Esophagus muscularis mucosa (tissue), 4 donors: ENCODE data around the gene ADAMTS10. TPM values are rescaled to one million over a fixed set of nuclear protein-coding genes. Genes with fewer than 3 reads are reported as not detected.

Experiments used
- DNase-seq: peaks from one replicate; pipeline ENCODE4 v3.0.0-alpha.2; 2017; ENCODE audit errors: extremely low spot score
- H3K27ac ChIP-seq, 4 donors: fragments of 200-600 bp; sonication (generic); replicated peaks in 1 of 4; 1 replicate in 3 of 4; 2 replicates in 1 of 4; pipeline ENCODE4 v1.5.1; 2016 to 2019; ENCODE audit warnings: mild to moderate bottlenecking in 1 of 4
- H3K27me3 ChIP-seq, 4 donors: fragments of 200-600 bp; sonication (generic); one replicate each; pipeline versions ENCODE4 v1.5.1 to v1.6.0; 2016 to 2019
- H3K36me3 ChIP-seq, 4 donors: fragments of 200-600 bp; sonication (generic); one replicate each; pipeline ENCODE4 v1.5.1; 2016 to 2019
- H3K4me1 ChIP-seq, 4 donors: fragments of 200-600 bp; sonication (generic); one replicate each; pipeline ENCODE4 v1.5.1; 2016 to 2019
- H3K4me3 ChIP-seq, 4 donors: fragments of 200-600 bp; sonication (generic); 1 replicate in 2 of 4; 2 replicates in 2 of 4; pipeline ENCODE4 v1.5.1; 2016 to 2019; ENCODE audit warnings: mild to moderate bottlenecking in 4 of 4, moderate library complexity in 1 of 4
- H3K9me3 ChIP-seq, 4 donors: fragments of 200-600 bp; sonication (generic); 1 replicate in 3 of 4; 2 replicates in 1 of 4; pipeline ENCODE4 v1.5.1; 2016 to 2019
- EP300 ChIP-seq: sonication (generic); formaldehyde crosslinking; IDR thresholded peaks from one replicate; pipeline ENCODE4 v1.6.1; 2017; ENCODE audit warnings: antibody characterized with exemption
- POLR2A ChIP-seq: fragments of 450-650 bp; IDR thresholded peaks from one replicate; pipeline ENCODE4 v1.6.1; 2017; ENCODE audit warnings: antibody characterized with exemption, moderate library complexity, mild to moderate bottlenecking, low read depth
- POLR2AphosphoS5 ChIP-seq, 2 donors: sonication (generic); formaldehyde crosslinking; IDR thresholded peaks; one replicate each; pipeline ENCODE4 v1.6.1; 2017; ENCODE audit warnings: antibody characterized with exemption in 2 of 2
- WGBS: methylation state at CpG from one replicate; pipeline ENCODE4 v1.1.5; 2018; 5-methylcytosine and 5-hydroxymethylcytosine counted together
- intact Hi-C: fragments of 100-400 bp; cut with DNase I; formaldehyde crosslinking; loops from one replicate; pipeline ENCODE4 v1.15.1; 2023
- total RNA-seq, 4 donors: library from RNA; depleted of rRNA; stranded (reverse); fragments of >200 nt; gene quantifications; one replicate each; pipeline versions ENCODE4 v1.1.0 to v1.2.1, GENCODE V29; 2016
- TF ChIP-seq, protein P1 (sequence below), 3 experiments: fragments of 200-600 bp in 2 of 3; fragments of 450-650 bp in 1 of 3; sonication (generic) in 2 of 3; IDR thresholded peaks; one replicate each; pipeline ENCODE4 v1.5.1; 2017 to 2019; ENCODE audit warnings: antibody characterized with exemption in 3 of 3, mild to moderate bottlenecking in 2 of 3, moderate library complexity in 1 of 3

The ADAMTS10 gene
- total RNA-seq, 4 donors from 2014 or later = 13.1 to 25.7 (median 20.3) TPM

DNA sequence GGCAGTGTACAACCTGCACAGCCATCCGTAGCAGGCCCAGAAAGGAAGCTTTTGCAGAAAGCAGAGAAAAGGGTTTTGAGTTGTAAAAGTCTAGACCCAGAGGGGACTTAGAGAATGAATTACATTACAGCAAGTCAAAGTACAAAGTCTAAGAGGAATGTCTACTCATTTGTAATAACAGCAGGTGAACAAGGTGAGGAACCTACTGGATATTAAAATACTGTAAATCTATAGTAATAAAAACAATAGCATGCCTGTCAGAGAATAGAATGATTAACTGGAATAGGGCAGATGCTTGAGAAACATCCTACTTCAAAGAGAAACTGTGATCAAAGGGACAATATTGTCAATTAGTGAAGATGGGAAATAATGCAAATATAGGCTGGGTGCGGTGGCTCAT, 78.3 kb downstream of the ADAMTS10 start:
- no peaks in the 10 kb centered on the region for H3K27me3 ChIP-seq
- no peaks in the 10 kb centered on the region for H3K9me3 ChIP-seq
- H3K4me3 ChIP-seq = no peak overlapping the region
- WGBS = 87% methylated on average over 2 of the region's 2 CpGs
- no peak overlapping the region for H3K27ac ChIP-seq
- no peak for DNase-seq
- peaks cover 0 to 4% (median 0%) of the 10 kb centered on the region in 4 donors for H3K4me1 ChIP-seq
- H3K36me3 ChIP-seq = peaks cover 0 to 18% (median 0%) of the 10 kb centered on the region in 4 donors
- intact Hi-C loops = no loop called here
- TF ChIP-seq, protein P1, sequence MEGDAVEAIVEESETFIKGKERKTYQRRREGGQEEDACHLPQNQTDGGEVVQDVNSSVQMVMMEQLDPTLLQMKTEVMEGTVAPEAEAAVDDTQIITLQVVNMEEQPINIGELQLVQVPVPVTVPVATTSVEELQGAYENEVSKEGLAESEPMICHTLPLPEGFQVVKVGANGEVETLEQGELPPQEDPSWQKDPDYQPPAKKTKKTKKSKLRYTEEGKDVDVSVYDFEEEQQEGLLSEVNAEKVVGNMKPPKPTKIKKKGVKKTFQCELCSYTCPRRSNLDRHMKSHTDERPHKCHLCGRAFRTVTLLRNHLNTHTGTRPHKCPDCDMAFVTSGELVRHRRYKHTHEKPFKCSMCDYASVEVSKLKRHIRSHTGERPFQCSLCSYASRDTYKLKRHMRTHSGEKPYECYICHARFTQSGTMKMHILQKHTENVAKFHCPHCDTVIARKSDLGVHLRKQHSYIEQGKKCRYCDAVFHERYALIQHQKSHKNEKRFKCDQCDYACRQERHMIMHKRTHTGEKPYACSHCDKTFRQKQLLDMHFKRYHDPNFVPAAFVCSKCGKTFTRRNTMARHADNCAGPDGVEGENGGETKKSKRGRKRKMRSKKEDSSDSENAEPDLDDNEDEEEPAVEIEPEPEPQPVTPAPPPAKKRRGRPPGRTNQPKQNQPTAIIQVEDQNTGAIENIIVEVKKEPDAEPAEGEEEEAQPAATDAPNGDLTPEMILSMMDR (IDR thresholded peaks at IDR 0.05) = no peak
- TF ChIP-seq EP300 = no peak
- no peak for TF ChIP-seq POLR2AphosphoS5 (IDR thresholded peaks at IDR 0.05)
- no peak for TF ChIP-seq POLR2A

DNA sequence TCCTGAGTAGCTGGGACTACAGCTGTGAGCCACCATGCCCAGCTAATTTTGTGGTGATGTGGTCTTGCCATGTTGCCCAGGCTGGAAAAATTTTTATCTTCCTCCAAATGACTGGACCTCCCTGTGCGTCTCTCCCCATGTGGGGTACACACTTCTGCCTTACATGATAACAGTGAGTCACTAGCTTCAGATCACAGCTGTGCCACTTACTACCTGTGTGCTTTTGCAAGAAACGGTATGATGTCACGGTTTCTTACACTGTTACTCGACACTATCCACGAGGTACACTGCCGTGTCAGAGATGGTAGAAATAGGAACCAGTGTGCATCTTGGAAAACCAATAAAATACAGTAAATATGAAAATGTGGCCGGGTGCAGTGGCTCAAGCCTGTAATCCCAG, 79.0 kb downstream of the ADAMTS10 start:
- no peaks in the 10 kb centered on the region for H3K27me3 ChIP-seq
- H3K4me3 ChIP-seq = no peak overlapping the region
- peaks cover 4 to 11% (median 7%) of the 10 kb centered on the region in 4 donors for H3K4me1 ChIP-seq
- intact Hi-C loops = no loop called here
- H3K36me3 ChIP-seq = peaks cover 0 to 19% (median 0%) of the 10 kb centered on the region in 4 donors
- WGBS = 82% methylated on average over 6 of the region's 7 CpGs
- H3K27ac ChIP-seq = no peak overlapping the region
- TF ChIP-seq POLR2AphosphoS5 (IDR thresholded peaks at IDR 0.05) (no peak), EP300 (no peak)
- H3K9me3 ChIP-seq = no peaks in the 10 kb centered on the region
- no peak for DNase-seq

Other genes with a start within 250 kb of the ADAMTS10 start
- gene ANGPTL4, start 246.6 kb downstream of the ADAMTS10 start, total RNA-seq = 10 to 100 TPM in 3 of 4 donors, 1 to 10 TPM in 1; 3.7 to 37.9 (median 22.6) TPM
- gene RAB11B, start 220.4 kb downstream of the ADAMTS10 start, total RNA-seq = 100 to 1,000 TPM in 1 of 4 donors, 10 to 100 TPM in 3; 27.8 to 101 (median 42.3) TPM
- gene MARCHF2, start 197.4 kb downstream of the ADAMTS10 start, total RNA-seq = 100 to 1,000 TPM; 227 to 286 (median 247) TPM
- gene HNRNPM, start 165.7 kb downstream of the ADAMTS10 start, total RNA-seq = 100 to 1,000 TPM; 103 to 126 (median 116) TPM
- gene PRAM1, start 108.1 kb downstream of the ADAMTS10 start, total RNA-seq = 1 to 10 TPM in 1 of 4 donors, under 1 TPM in 3; 0.26 to 1.3 (median 0.55) TPM
- gene ZNF414, start 96.5 kb downstream of the ADAMTS10 start, total RNA-seq = 10 to 100 TPM; 11.3 to 24.5 (median 17.1) TPM
- 10 to 100 TPM in 2 of 4 donors, 1 to 10 TPM in 2; 7.2 to 21.2 (median 13.3) TPM for gene MYO1F, start 33.3 kb downstream of the ADAMTS10 start, total RNA-seq
- not detected for gene NFILZ, start 19.9 kb upstream of the ADAMTS10 start, total RNA-seq
- gene ACTL9, start 88.1 kb upstream of the ADAMTS10 start, total RNA-seq = not detected
- not detected for gene OR2Z1, start 110.9 kb upstream of the ADAMTS10 start, total RNA-seq
- gene ZNF558, start 221.6 kb upstream of the ADAMTS10 start, total RNA-seq = 10 to 100 TPM; 32.8 to 59.2 (median 46.5) TPM
- gene MBD3L1, start 221.7 kb upstream of the ADAMTS10 start, total RNA-seq = not detected